Effector memory CD4-positive, alpha-beta T cell (primary cell): ENCODE data around the gene RYR1.

Experiments
- DNase-seq, 3 donors: peaks; one replicate each; pipeline ENCODE4 v3.0.0-alpha.2; 2020
- H3K27ac ChIP-seq: 2 replicates; pipeline ENCODE4 v1.7.0; 2013; ENCODE audit warnings: mild to moderate bottlenecking, low read length, moderate library complexity; ENCODE audit not compliant: insufficient read depth, poor library complexity, severe bottlenecking
- H3K27me3 ChIP-seq: replicated peaks from 2 replicates; pipeline ENCODE4 v1.7.0; 2013; ENCODE audit warnings: mild to moderate bottlenecking, low read length; ENCODE audit not compliant: insufficient read depth, control insufficient read depth, poor library complexity, severe bottlenecking
- H3K36me3 ChIP-seq: 2 replicates; pipeline ENCODE4 v1.7.0; 2013; ENCODE audit warnings: mild to moderate bottlenecking, low read length, moderate library complexity; ENCODE audit not compliant: control insufficient read depth, insufficient read depth
- H3K4me1 ChIP-seq: 2 replicates; pipeline ENCODE4 v1.7.0; 2013; ENCODE audit warnings: low read length, mild to moderate bottlenecking; ENCODE audit not compliant: control insufficient read depth, insufficient read depth, poor library complexity, severe bottlenecking
- H3K4me3 ChIP-seq: 2 replicates; pipeline ENCODE4 v1.7.0; 2013; ENCODE audit warnings: low read length, low read depth, mild to moderate bottlenecking; ENCODE audit not compliant: insufficient read depth, poor library complexity, severe bottlenecking
- H3K9me3 ChIP-seq: 2 replicates; pipeline ENCODE4 v1.7.0; 2013; ENCODE audit warnings: mild to moderate bottlenecking, low read length, moderate library complexity; ENCODE audit not compliant: control insufficient read depth

The RYR1 gene

DNA sequence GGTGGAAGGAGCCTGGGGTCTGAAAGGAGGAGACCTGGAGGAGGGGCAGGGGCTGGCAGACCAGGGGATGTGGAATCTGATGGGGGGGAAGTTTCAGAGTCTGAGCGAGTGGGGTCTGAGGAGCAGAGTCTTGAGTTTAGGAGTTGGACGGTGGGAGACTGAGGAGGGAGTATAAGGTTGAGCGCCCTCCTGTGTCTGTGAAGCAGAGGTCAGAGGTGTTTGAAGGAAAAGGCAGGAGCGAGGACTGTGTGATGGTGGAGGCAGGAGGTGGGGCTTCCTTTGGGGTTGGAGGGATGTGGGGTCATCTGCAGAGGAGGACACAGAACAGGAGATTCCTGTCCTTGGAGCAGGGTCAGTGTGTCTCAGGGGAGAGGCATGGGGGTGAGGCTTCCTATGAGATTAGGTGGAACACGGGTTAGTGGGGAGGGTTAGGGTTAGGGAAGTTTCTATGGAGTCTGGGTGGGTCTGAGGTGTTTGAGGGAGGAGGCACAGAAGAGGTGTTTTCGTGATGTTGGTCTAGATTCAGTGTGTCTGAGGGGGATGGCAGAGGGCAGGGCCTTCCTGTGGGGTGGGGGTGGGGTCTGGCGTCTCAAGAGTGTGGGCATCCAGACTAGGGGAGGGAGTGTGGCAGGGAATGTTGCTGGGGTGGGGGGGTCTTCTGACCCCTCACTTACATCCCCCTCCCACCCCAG is 8.3 kb downstream of the RYR1 start:
- no peak for DNase-seq
- H3K9me3 ChIP-seq, result no peaks in the 10 kb centered on the region
- H3K4me1 ChIP-seq, result no peaks in the 10 kb centered on the region
- no peaks in the 10 kb centered on the region for H3K27me3 ChIP-seq
- H3K36me3 ChIP-seq, result no peaks in the 10 kb centered on the region
- H3K27ac ChIP-seq, result no peak overlapping the region
- no peak overlapping the region for H3K4me3 ChIP-seq

DNA sequence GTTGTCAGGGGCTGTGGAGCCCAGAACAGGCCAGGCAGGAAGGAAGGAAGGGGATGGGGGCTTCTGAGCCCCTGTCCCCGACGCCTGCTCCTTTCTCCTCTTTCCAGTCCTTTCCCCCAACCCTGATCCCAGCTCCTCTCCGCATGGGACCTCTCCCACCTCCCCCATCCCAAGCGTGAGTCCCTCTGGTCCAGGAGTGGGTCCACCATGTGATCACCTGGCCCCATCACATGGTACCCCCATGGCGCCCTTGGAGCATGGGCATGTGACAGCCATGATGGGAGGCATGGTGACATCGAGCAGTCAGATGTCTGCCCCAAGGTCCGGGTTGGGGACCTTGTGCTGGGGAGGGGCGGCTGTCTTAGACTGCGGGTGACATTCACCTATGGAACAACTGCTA is 9.2 kb downstream of the RYR1 start:
- Histone ChIP-seq H3K4me1 (no peaks in the 10 kb centered on the region), H3K36me3 (no peaks in the 10 kb centered on the region), H3K27ac (no peak overlapping the region), H3K27me3 (no peaks in the 10 kb centered on the region), H3K4me3 (no peak overlapping the region), H3K9me3 (no peaks in the 10 kb centered on the region)
- DNase-seq, result no peak

DNA sequence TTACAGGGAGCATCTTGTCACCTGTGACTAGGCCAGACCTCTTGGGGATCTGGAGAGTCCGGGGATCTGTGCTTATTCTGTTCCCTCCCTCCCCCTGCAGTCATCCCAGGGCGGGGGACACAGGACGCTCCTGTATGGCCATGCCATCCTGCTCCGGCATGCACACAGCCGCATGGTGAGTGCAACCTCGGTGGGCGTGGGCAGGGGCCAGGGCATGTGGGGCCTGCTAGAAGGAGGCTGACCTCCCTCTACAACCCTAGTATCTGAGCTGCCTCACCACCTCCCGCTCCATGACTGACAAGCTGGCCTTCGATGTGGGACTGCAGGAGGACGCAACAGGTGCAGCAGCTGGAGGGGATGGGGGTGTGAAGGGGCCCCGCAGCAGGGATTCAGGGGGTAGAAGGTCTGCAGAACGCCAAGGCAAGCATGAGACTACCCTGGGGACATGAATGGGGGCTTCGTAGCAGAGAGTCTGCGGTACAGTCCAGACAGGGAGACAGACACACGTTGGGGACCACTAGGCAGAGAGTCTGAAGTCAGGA is 10.0 kb downstream of the RYR1 start:
- no peak overlapping the region for H3K4me3 ChIP-seq
- H3K27ac ChIP-seq, result no peak overlapping the region
- H3K36me3 ChIP-seq, result no peaks in the 10 kb centered on the region
- H3K27me3 ChIP-seq, result no peaks in the 10 kb centered on the region
- DNase-seq, result no peak
- no peaks in the 10 kb centered on the region for H3K9me3 ChIP-seq
- H3K4me1 ChIP-seq, result no peaks in the 10 kb centered on the region

DNA sequence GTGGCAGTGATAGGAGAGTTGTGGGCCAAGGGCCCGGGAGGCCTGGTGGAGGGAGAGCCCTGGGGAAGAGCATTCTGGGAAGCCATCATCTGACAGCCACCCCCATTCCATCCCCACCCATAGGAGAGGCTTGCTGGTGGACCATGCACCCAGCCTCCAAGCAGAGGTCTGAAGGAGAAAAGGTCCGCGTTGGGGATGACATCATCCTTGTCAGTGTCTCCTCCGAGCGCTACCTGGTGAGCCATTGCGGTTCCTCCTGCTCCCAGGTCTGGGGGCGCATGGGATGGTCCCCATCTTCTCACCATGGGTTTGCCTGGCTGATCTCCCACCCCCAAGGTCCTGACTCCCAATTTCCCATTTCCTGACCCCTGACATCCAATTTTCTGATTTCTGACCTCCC is 10.5 kb downstream of the RYR1 start:
- no peaks in the 10 kb centered on the region for H3K27me3 ChIP-seq
- H3K36me3 ChIP-seq, result no peaks in the 10 kb centered on the region
- no peak overlapping the region for H3K4me3 ChIP-seq
- no peaks in the 10 kb centered on the region for H3K9me3 ChIP-seq
- H3K4me1 ChIP-seq, result no peaks in the 10 kb centered on the region
- DNase-seq, result no peak
- no peak overlapping the region for H3K27ac ChIP-seq

DNA sequence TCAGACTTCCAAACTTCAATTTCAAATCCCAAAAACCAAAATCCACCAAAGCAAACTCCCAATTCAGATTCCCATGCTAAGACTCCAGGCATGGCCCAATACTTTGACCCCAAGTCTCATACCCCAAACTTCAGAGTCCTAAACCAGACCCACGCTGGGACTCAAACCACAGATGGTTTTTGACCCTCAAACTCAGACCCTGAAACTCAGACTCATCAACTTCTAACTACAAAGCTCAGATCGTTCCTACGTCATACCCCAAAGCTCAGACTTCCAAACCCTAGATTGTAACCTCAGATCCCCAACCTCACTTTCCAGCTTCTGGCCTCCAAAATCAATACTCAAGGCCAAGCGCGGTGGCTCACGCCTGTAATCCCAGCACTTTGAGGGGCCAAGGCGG is 11.9 kb downstream of the RYR1 start:
- Histone ChIP-seq H3K27me3 (no peaks in the 10 kb centered on the region), H3K27ac (no peak overlapping the region), H3K36me3 (no peaks in the 10 kb centered on the region), H3K4me1 (no peaks in the 10 kb centered on the region), H3K9me3 (no peaks in the 10 kb centered on the region), H3K4me3 (no peak overlapping the region)
- DNase-seq, result no peak

DNA sequence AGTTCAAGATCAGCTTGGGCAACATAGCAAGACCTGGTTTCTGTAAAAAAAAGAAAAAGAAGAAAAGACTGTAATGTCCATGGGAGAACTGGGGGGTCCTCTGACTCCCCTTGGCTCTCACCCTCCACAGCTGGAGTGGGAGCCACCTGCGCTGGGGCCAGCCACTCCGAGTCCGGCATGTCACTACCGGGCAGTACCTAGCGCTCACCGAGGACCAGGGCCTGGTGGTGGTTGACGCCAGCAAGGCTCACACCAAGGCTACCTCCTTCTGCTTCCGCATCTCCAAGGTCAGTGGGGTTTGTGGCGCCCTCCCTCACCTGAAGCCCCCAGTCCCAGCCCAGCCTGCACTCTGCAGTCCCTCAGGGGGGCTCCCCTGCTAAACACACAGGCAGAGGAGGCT is 14.7 kb downstream of the RYR1 start:
- Histone ChIP-seq H3K9me3 (no peaks in the 10 kb centered on the region), H3K27me3 (no peaks in the 10 kb centered on the region), H3K4me3 (no peak overlapping the region), H3K27ac (no peak overlapping the region), H3K4me1 (no peaks in the 10 kb centered on the region), H3K36me3 (no peaks in the 10 kb centered on the region)
- DNase-seq, result no peak

DNA sequence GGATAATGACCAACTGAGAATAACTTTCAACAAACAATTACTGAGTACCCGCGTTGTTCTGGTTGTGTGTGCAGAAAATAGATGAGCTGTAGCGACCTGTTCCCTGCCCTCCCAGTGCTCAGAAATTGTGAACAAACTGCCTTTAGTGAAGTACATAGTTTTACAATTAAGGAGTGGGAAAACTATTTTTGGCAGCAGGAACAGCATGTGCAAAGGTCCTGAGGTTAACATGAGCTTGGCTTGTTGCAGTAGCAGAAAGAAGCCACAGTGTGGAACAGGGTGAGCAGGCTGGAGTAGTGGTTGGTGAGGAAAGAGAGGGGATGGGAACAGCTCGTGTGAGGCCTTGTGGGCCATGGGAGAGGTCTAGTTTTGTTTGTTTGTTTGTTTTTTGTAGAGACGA is 16.0 kb downstream of the RYR1 start:
- H3K27ac ChIP-seq, result no peak overlapping the region
- no peak for DNase-seq
- H3K9me3 ChIP-seq, result no peaks in the 10 kb centered on the region
- no peak overlapping the region for H3K4me3 ChIP-seq
- no peaks in the 10 kb centered on the region for H3K27me3 ChIP-seq
- H3K36me3 ChIP-seq, result no peaks in the 10 kb centered on the region
- no peaks in the 10 kb centered on the region for H3K4me1 ChIP-seq

DNA sequence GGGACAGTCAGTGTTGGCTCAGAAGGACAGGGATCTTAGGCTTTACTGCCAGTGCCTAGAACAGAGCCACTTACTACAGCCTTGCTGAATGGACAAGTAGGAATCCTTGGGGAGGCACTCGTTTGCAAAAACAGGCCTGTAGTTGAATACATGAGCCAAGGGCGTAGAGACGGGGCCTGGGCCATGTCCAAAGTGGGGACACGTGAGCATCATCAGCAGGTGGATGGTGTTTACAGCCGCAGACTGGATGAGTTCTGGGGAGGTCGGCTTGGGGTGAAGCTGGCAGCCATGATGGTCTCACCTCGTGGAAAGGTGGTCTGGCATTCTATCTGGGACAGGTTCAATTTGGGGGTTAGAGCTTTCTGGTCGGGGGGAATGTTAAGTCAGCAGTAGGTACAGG is 17.5 kb downstream of the RYR1 start:
- Histone ChIP-seq H3K9me3 (no peaks in the 10 kb centered on the region), H3K36me3 (no peaks in the 10 kb centered on the region), H3K27ac (no peak overlapping the region), H3K27me3 (no peaks in the 10 kb centered on the region), H3K4me1 (no peaks in the 10 kb centered on the region), H3K4me3 (no peak overlapping the region)
- no peak for DNase-seq

DNA sequence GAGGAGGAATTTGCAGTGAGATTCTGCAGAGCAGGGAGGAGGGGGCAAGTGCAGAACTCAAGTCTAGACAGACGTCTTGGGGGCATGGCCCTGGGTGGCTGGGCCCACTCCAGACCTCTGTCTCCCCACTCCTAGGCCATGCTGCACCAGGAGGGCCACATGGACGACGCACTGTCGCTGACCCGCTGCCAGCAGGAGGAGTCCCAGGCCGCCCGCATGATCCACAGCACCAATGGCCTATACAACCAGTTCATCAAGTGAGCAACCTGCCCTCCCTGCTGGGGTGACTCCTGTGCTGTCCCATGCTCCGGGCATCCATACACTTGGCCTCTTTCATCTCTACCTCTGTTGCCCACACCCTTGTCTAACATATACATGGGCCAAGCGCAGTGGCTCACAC is 18.1 kb downstream of the RYR1 start:
- DNase-seq, result no peak
- H3K27me3 ChIP-seq, result no peaks in the 10 kb centered on the region

DNA sequence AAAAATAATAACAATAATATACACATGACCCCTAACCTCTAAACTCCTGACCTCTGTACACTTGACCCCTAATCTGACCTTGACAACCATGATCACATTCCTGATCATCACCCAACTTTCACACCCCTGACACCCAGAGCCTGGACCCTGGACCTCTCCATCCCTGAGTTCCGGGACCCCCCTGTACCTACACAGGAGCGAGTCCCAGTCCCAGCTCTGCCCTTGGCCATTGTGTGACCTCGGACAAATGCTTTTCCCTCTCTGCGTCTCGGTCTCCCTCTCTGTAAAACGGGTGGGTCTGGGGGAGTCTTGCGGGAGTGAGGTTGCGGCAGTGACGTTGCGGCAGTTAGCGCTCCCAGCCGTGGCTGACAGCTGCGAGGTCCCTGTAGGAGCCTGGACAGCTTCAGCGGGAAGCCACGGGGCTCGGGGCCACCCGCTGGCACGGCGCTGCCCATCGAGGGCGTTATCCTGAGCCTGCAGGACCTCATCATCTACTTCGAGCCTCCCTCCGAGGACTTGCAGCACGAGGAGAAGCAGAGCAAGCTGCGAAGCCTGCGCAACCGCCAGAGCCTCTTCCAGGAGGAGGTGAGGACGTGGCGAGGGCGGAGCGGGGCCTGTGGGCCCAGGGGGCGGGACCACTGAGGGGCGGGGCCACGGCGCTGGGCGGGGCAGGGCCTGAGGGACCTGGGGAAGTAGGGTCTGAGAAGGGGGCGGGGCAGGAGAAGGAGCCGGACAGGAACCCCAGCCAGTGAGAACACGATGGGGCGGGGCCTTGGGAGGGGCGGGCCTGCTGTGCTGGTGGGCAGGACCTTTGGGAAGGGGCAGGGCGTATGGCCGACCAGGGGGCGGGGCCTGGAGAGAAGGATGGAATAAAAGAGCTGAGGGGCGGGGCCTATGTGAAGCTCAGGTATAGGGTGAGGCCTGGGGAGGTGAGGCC is 19.2 kb downstream of the RYR1 start:
- DNase-seq, result no peak

More for the DNA sequence above, 18.1 kb downstream of the RYR1 start:
- no peaks in the 10 kb centered on the region for H3K9me3 ChIP-seq
- no peak overlapping the region for H3K27ac ChIP-seq
- no peaks in the 10 kb centered on the region for H3K4me1 ChIP-seq
- no peak overlapping the region for H3K4me3 ChIP-seq
- no peaks in the 10 kb centered on the region for H3K36me3 ChIP-seq

More for the DNA sequence above, 19.2 kb downstream of the RYR1 start:
- Histone ChIP-seq H3K27ac (no peak overlapping the region), H3K4me1 (no peaks in the 10 kb centered on the region), H3K4me3 (no peak overlapping the region), H3K9me3 (no peaks in the 10 kb centered on the region), H3K27me3 (no peaks in the 10 kb centered on the region), H3K36me3 (no peaks in the 10 kb centered on the region)
